Hindlimb muscle (tissue), 1 donor: ENCODE measurements around the gene LRRC38. TPM values are rescaled to one million over a fixed set of nuclear protein-coding genes. Genes with fewer than 3 reads are reported as not detected.

Experiments used
- DNase-seq: peaks from one replicate; pipeline ENCODE4 v3.0.0-alpha.2; 2013
- polyA plus RNA-seq: library from polyadenylated mRNA; unstranded; fragments of 120-200 nt; gene quantifications from one replicate; pipeline ENCODE4 v1.2.1, GENCODE V29; 2013; ENCODE audit not compliant: insufficient read length

Gene LRRC38
- polyA plus RNA-seq, 1 donor: 31.8 TPM

GRCh38 chr1:13516606-13517005 lies 2.8 kb upstream of the LRRC38 start:
- no peak for DNase-seq

GRCh38 chr1:13514821-13515220 lies 1.0 kb upstream of the LRRC38 start:
- no peak for DNase-seq

GRCh38 chr1:13513063-13513894 lies 524 bp downstream of the LRRC38 start:
- no peak for DNase-seq

GRCh38 chr1:13512472-13512871 lies 1.3 kb downstream of the LRRC38 start:
- no peak for DNase-seq

GRCh38 chr1:13510499-13510898 lies 3.3 kb downstream of the LRRC38 start:
- DNase-seq: no peak

GRCh38 chr1:13507075-13507474 lies 6.7 kb downstream of the LRRC38 start:
- no peak for DNase-seq

GRCh38 chr1:13505020-13505419 lies 8.8 kb downstream of the LRRC38 start:
- no peak for DNase-seq

GRCh38 chr1:13500806-13501205 lies 13.0 kb downstream of the LRRC38 start:
- DNase-seq: no peak

- no peak for DNase-seq
Measured at GRCh38 chr1:13499422-13499821, 14.4 kb downstream of the LRRC38 start.

GRCh38 chr1:13498553-13498952 lies 15.2 kb downstream of the LRRC38 start:
- DNase-seq: no peak

- DNase-seq: no peak
Measured at GRCh38 chr1:13495186-13495585, 18.6 kb downstream of the LRRC38 start.

GRCh38 chr1:13494712-13495111 lies 19.1 kb downstream of the LRRC38 start:
- no peak for DNase-seq

- DNase-seq: no peak
Measured at GRCh38 chr1:13494025-13494424, 19.8 kb downstream of the LRRC38 start.

GRCh38 chr1:13492711-13493110 lies 21.1 kb downstream of the LRRC38 start:
- no peak for DNase-seq

GRCh38 chr1:13487957-13488356 lies 25.8 kb downstream of the LRRC38 start:
- DNase-seq: no peak

GRCh38 chr1:13487143-13487868 lies 26.5 kb downstream of the LRRC38 start:
- DNase-seq: no peak

GRCh38 chr1:13483946-13484345 lies 29.9 kb downstream of the LRRC38 start:
- DNase-seq: no peak

- no peak for DNase-seq
Measured at GRCh38 chr1:13482600-13482999, 31.2 kb downstream of the LRRC38 start.

- no peak for DNase-seq
Measured at GRCh38 chr1:13479171-13479856, 34.5 kb downstream of the LRRC38 start.

GRCh38 chr1:13478692-13479091 lies 35.1 kb downstream of the LRRC38 start:
- DNase-seq: no peak

- DNase-seq: no peak
Measured at GRCh38 chr1:13469343-13469742, 44.5 kb downstream of the LRRC38 start.

- DNase-seq: no peak
Measured at GRCh38 chr1:13465515-13465914, 48.3 kb downstream of the LRRC38 start.

- no peak for DNase-seq
Measured at GRCh38 chr1:13462682-13463081, 51.1 kb downstream of the LRRC38 start.
